ENCODE data around the gene ARHGEF39. TPM values are rescaled to one million over a fixed set of nuclear protein-coding genes. Genes with fewer than 3 reads are reported as not detected.

The ARHGEF39 gene
- polyA plus RNA-seq, 2 of the 4 experiments (the other 2 are of a cell fraction): 17.6 to 19.5 TPM

- TF ChIP-seq BCL3 (IDR thresholded peaks at IDR 0.05): peak; percentile 40; the same call in 1 of the 3 replicates
- peak in 1 of 2 experiments; percentile 56; a peak in 2 of 5 replicates for TF ChIP-seq JUN (IDR thresholded peaks at IDR 0.05)
- TF ChIP-seq ESRRA (IDR thresholded peaks at IDR 0.05; ENCODE audit: borderline replicate concordance, low read length): no peak; the same call in 1 of the 2 replicates
- TF ChIP-seq HOXA7 (CRISPR knock-in tag; IDR thresholded peaks at IDR 0.05): peak; percentile 22; the same call in 1 of the 2 replicates
- peak; percentile 58; the same call in 1 of the 2 replicates for TF ChIP-seq PHF8 (IDR thresholded peaks at IDR 0.05; ENCODE audit: borderline replicate concordance, low read depth)
- TF ChIP-seq KDM5A (IDR thresholded peaks at IDR 0.05): no peak; the same call in 1 of the 2 replicates
- no peak for TF ChIP-seq CEBPB (IDR thresholded peaks at IDR 0.05)
- TF ChIP-seq HOXB13 (CRISPR knock-in tag; IDR thresholded peaks at IDR 0.05; ENCODE audit: low read depth): no peak
- no peak for TF ChIP-seq RNF2 (IDR thresholded peaks at IDR 0.05; ENCODE audit: borderline replicate concordance, low read depth)
- no peak for TF ChIP-seq RCOR1 (IDR thresholded peaks at IDR 0.05; ENCODE audit: low read depth, low read length)
- no peak; the same call in 1 of the 2 replicates for TF ChIP-seq TP53 (CRISPR knock-in tag; IDR thresholded peaks at IDR 0.05)
- peak; percentile 38; the same call in 1 of the 2 replicates for TF ChIP-seq HOXB5 (CRISPR knock-in tag; IDR thresholded peaks at IDR 0.05)
- TF ChIP-seq E2F6 (IDR thresholded peaks at IDR 0.05; ENCODE audit: borderline replicate concordance, low read depth): no peak
Measured at GRCh38 chr9:35658137-35658967, 6.6 kb downstream of the ARHGEF39 start, which contains the start of gene CCDC107 (continued).

GRCh38 chr9:35657546-35658136 lies 7.4 kb downstream of the ARHGEF39 start, which contains the start of gene RMRP:
TSS of gene RMRP (minus strand) at chr9:35658019.
- Histone ChIP-seq H3K4me3 (peak within 1 kb of the TSS; percentile 68), H3K4me2 (peak within 1 kb of the TSS; percentile 83), H3K27ac (peak within 1 kb of the TSS; percentile 93 to 98), H3K9me3 (no peaks in the 10 kb centered on the region), H3K4me1 (peaks cover 26% of the 10 kb centered on the region)
- ChIA-PET CTCF (interaction anchor here (0.6 to 21.5 kb wide), 20 partner anchors 10 to 288 kb away, joined by 3 to 498 read pairs (median 6); partner anchors contain the start of genes CA9, CREB3, MSMP and SPAG8), POLR2A (interaction anchor here (0.5 to 3.1 kb wide), 13 partner anchors 10 to 578 kb away, joined by 3 to 38 read pairs (median 5); partner anchors contain the start of genes CREB3, FANCG, GBA2 and RGP1)
- under 1% methylated on average over 42 of the region's 42 CpGs for WGBS (ENCODE audit: missing lambda C conversion rate)
- ATAC-seq: peak; percentile 89 to 95
- DNase-seq (ENCODE audit: low read depth in 1 of 2, low spot score in 1 of 2): peak; percentile 98 to 100
- peak; percentile 74 for FAIRE-seq
- TF ChIP-seq TP53 (CRISPR knock-in tag; IDR thresholded peaks at IDR 0.05) (peak; percentile 27; the same call in 1 of the 2 replicates), JUN (IDR thresholded peaks at IDR 0.05) (peak in 1 of 2 experiments; percentile 32; a peak in 1 of 5 replicates), BHLHE40 (IDR thresholded peaks at IDR 0.05; ENCODE audit: low read depth, low read length) (peak; percentile 95), RAD21 (conservative IDR thresholded peaks at IDR 0.05 in 1 of 2, IDR thresholded peaks at IDR 0.05 in 1 of 2) (peak in 1 of 2 experiments; percentile 34; a peak in 4 of 5 replicates), NPAS2 (CRISPR knock-in tag; IDR thresholded peaks at IDR 0.05; ENCODE audit: borderline replicate concordance) (peak; percentile 95), EP300 (IDR thresholded peaks at IDR 0.05) (no peak), GATA3 (IDR thresholded peaks at IDR 0.05; ENCODE audit: borderline replicate concordance) (peak; percentile 24; the same call in 1 of the 2 replicates), PBX3 (IDR thresholded peaks at IDR 0.05) (peak; percentile 63; the same call in 1 of the 2 replicates), RNF2 (IDR thresholded peaks at IDR 0.05; ENCODE audit: borderline replicate concordance, low read depth) (0 out of 2 replicates have a peak, but pooled peaks have one; percentile 43), SMC3 (IDR thresholded peaks at IDR 0.05) (peak; percentile 42), RCOR1 (IDR thresholded peaks at IDR 0.05; ENCODE audit: low read depth, low read length) (no peak), CEBPB (IDR thresholded peaks at IDR 0.05) (peak in 1 of 2 experiments; percentile 43; a peak in 1 of 4 replicates), CHD2 (IDR thresholded peaks at IDR 0.05; ENCODE audit: low read length, partially characterized antibody) (no peak), USF2 (IDR thresholded peaks at IDR 0.05) (peak; percentile 75), FOSL2 (IDR thresholded peaks at IDR 0.05) (no peak), FOSL2 (CRISPR knock-in tag; IDR thresholded peaks at IDR 0.05) (peak; percentile 64), HDAC2 (IDR thresholded peaks at IDR 0.05) (no peak), MYC (IDR thresholded peaks at IDR 0.05; ENCODE audit: borderline replicate concordance, low read length) (peak; percentile 98), BCL3 (IDR thresholded peaks at IDR 0.05) (peak; percentile 51; the same call in 1 of the 3 replicates), ZNF302 (CRISPR knock-in tag; IDR thresholded peaks at IDR 0.05) (no peak), JUNB (IDR thresholded peaks at IDR 0.05) (no peak), ELK1 (IDR thresholded peaks at IDR 0.05; ENCODE audit: low read depth, low read length) (no peak)

Data from A549 (cell line).